ENCODE results near the gene MRPL38. TPM values are rescaled to one million over a fixed set of nuclear protein-coding genes. Genes with fewer than 3 reads are reported as not detected.

Gene MRPL38
- total RNA-seq, 1 donor from 2014 or later, result 67.8 TPM

DNA sequence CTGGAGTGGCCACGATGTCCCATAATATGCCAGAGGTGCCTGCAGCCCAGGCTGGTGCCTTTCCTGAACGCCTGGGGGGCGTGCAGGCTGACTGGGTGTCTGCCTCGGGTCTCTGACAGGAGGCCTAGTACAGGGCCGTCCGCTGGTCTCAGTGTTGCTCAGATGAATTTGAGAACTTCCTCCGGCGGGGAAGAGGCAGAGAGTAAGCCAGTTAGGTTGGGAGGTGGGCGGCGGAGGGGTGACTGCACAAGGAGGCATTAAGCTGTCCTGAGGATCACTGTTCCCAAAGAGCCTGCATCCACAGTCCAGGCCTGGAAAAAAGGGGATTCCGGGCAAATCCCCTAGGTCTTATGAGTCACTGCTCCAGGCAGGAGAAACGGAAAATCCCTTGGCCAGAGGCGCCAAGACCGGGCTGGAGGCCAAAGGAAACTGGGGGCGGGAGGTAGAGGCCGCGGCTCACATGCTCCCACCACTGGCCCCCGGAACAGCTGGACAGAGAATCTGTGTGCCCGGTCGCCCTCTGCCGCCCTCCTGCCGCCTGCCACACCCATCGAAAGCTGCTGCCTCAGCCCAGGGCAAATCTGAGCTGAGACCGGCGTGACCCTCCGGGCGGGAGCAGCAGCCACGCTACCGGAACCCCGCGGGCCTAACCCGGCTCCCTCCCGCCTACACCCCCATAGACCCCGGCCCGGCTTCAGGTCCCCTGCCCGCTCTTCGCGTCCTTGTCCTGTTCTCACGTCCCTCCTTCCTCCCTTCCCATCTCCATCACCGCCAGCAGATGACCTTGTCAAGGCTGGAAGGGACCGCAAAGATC is 27.5 kb downstream of the MRPL38 start:
- peaks cover 55% of the 10 kb centered on the region for H3K4me1 ChIP-seq
- peak in 1 of 2 donors; percentile 46 for TF ChIP-seq POLR2A (IDR thresholded peaks at IDR 0.05)
- TF ChIP-seq, protein P1, sequence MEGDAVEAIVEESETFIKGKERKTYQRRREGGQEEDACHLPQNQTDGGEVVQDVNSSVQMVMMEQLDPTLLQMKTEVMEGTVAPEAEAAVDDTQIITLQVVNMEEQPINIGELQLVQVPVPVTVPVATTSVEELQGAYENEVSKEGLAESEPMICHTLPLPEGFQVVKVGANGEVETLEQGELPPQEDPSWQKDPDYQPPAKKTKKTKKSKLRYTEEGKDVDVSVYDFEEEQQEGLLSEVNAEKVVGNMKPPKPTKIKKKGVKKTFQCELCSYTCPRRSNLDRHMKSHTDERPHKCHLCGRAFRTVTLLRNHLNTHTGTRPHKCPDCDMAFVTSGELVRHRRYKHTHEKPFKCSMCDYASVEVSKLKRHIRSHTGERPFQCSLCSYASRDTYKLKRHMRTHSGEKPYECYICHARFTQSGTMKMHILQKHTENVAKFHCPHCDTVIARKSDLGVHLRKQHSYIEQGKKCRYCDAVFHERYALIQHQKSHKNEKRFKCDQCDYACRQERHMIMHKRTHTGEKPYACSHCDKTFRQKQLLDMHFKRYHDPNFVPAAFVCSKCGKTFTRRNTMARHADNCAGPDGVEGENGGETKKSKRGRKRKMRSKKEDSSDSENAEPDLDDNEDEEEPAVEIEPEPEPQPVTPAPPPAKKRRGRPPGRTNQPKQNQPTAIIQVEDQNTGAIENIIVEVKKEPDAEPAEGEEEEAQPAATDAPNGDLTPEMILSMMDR (IDR thresholded peaks at IDR 0.05), result peak in 2 of 3 experiments; percentile 20 to 37
- peak; percentile 89 to 95 for TF ChIP-seq POLR2AphosphoS5 (IDR thresholded peaks at IDR 0.05; ENCODE audit: insufficient read depth in 1 of 2, low read depth in 1 of 2)
- intact Hi-C loops (cut with DNase I), result loop anchor here (1.0 to 10.0 kb wide), 3 partner anchors 8 to 112 kb away; partner anchors contain the start of genes GALK1 and WBP2
- H3K27ac ChIP-seq, result peak overlapping the region; percentile 99
- H3K36me3 ChIP-seq, result peaks cover 0 to 22% of the 10 kb centered on the region in 2 donors
- peak overlapping the region; percentile 66 to 83 for H3K4me3 ChIP-seq
- DNase-seq (ENCODE audit: extremely low spot score in 2 of 2), result no peak
- H3K9me3 ChIP-seq, result no peaks in the 10 kb centered on the region
- H3K27me3 ChIP-seq, result no peaks in the 10 kb centered on the region

DNA sequence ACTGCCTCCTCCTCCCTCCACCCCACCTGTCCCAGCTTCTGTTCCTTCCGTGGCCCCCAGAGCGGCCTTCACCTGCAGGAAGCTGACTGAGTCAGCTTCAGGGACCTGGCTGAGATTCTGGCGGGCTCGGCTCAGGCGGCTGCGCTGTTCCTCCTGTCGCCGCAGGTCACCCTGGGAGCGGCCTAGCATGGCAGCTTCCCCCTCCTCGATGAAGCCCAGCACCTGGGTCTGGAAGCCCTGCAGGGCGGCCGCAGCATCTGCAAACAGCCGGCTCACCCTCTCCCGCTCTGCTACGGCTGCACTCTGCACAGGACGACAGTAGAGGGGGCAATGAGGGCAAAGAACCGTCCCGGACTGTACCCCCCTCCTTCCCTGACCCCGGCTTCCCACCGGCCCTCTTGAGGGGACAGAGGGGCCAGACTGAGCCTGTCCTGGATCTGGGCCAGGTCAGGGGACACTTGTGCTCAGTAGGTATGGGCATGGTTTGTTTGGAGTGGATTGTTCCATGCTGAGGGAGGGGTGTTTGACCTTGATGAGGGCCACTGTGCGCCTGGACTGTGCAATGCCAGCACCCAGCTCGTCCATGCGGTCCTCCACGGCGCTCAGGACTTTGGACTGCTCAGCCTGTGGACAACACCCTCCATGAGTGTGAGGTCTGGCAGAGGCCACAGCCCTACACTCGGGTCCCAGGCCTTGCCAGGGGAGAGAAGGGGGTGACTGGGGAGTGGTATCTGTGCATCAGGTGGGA is 28.3 kb downstream of the MRPL38 start:
- TF ChIP-seq POLR2A (IDR thresholded peaks at IDR 0.05), result no peak
- TF ChIP-seq, protein P1 (IDR thresholded peaks at IDR 0.05), result peak in 1 of 3 experiments; percentile 13
- TF ChIP-seq POLR2AphosphoS5 (IDR thresholded peaks at IDR 0.05; ENCODE audit: insufficient read depth in 1 of 2, low read depth in 1 of 2), result peak in 1 of 2 donors; percentile 20
- intact Hi-C loops (cut with DNase I), result loop anchor here (2.0 to 10.0 kb wide), 2 partner anchors 22 to 112 kb away; partner anchors contain the start of genes GALK1 and WBP2
- H3K4me3 ChIP-seq, result peak overlapping the region; percentile 66 to 83
- peaks cover 51% of the 10 kb centered on the region for H3K4me1 ChIP-seq
- DNase-seq (ENCODE audit: extremely low spot score in 2 of 2), result no peak
- H3K27ac ChIP-seq, result peak overlapping the region; percentile 99
- no peaks in the 10 kb centered on the region for H3K9me3 ChIP-seq
- peaks cover 0 to 22% of the 10 kb centered on the region in 2 donors for H3K36me3 ChIP-seq
- no peaks in the 10 kb centered on the region for H3K27me3 ChIP-seq

DNA sequence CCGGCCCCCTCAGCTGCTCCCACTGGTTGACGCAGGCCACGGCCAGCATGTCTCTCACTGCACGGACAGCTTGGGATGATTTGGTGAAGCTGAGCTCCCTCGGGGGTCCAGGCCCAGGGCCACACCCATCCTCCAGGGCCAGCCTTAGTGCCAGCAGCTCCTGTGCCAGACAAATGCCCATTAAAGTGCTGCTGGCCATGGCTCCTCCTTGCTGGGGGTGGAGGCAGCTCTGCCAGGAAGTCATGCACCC is 28.8 kb downstream of the MRPL38 start:
- Histone ChIP-seq H3K27ac (peak overlapping the region; percentile 99), H3K27me3 (no peaks in the 10 kb centered on the region), H3K4me3 (peak overlapping the region; percentile 66 to 83), H3K4me1 (peaks cover 53% of the 10 kb centered on the region), H3K9me3 (no peaks in the 10 kb centered on the region), H3K36me3 (peaks cover 0 to 22% of the 10 kb centered on the region in 2 donors)
- no peak for TF ChIP-seq POLR2A (IDR thresholded peaks at IDR 0.05)
- TF ChIP-seq, protein P1 (IDR thresholded peaks at IDR 0.05), result no peak
- TF ChIP-seq POLR2AphosphoS5 (IDR thresholded peaks at IDR 0.05; ENCODE audit: insufficient read depth in 1 of 2, low read depth in 1 of 2), result peak; percentile 24 to 66
- intact Hi-C loops (cut with DNase I), result loop anchor here (2.0 to 10.0 kb wide), 2 partner anchors 21 to 111 kb away; partner anchors contain the start of genes GALK1 and WBP2
- DNase-seq (ENCODE audit: extremely low spot score in 2 of 2), result peak in 1 of 2 donors; percentile 93

DNA sequence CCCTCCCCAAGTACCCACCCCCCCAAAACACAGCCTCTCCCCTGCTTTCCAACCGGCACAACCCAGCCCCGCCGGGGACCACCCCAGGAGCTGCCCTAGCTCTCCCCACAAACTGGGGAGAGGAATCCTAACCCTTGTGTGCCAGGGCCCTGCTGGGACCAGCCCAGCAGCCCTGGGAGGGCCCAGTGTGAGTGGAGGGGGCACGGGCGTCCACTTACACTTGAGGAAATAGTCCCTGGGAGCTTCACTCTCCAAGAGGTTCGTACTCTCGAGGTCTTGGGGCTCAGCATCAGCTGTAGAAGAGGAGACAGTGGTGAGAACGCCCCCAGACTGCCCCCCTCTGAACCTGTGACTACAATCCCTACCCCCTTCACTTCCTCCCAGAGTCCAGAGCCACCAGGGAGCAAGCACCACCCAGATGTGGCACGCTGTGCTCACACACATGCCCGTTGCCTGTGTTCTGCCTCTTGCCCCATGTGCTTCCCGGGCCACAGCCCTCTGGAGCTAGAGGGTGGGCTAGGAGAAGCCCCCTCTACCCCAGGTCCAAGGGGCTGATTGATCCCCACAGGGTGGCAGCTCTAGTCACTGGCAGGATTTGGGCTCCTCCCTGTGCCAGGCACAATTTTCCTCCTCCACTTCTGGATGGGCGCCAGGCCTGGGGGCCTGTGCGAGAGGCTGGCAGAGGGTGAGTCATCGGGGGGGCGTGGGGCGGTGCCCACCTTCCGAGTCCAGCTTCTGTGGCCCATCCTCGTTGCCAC is 29.3 kb downstream of the MRPL38 start:
- peak overlapping the region in 1 of 2 donors; percentile 83 for H3K4me3 ChIP-seq
- TF ChIP-seq POLR2AphosphoS5 (IDR thresholded peaks at IDR 0.05; ENCODE audit: insufficient read depth in 1 of 2, low read depth in 1 of 2) (no peak), POLR2A (IDR thresholded peaks at IDR 0.05) (no peak)
- TF ChIP-seq, protein P1 (IDR thresholded peaks at IDR 0.05), result no peak
- intact Hi-C loops (cut with DNase I), result loop anchor here (10.0 kb wide), 1 partner anchor 111 kb away; the partner anchor contains the start of gene GALK1
- H3K27ac ChIP-seq, result peak overlapping the region; percentile 99
- no peaks in the 10 kb centered on the region for H3K9me3 ChIP-seq
- H3K27me3 ChIP-seq, result no peaks in the 10 kb centered on the region
- no peak for DNase-seq (ENCODE audit: extremely low spot score in 2 of 2)
- H3K4me1 ChIP-seq, result peaks cover 58% of the 10 kb centered on the region
- H3K36me3 ChIP-seq, result peaks cover 0 to 22% of the 10 kb centered on the region in 2 donors
